GM18517 (cell line): ENCODE measurements around the gene JDP2.
A peak's percentile ranks its signal among the peaks of the same experiment; 100 is the strongest.

Experiments
- ATAC-seq: cut with Tn5 transposase; IDR thresholded peaks from one replicate; pipeline ENCODE4 v1.9.1; 2021; ENCODE audit warnings: mild to moderate bottlenecking, moderate library complexity; ENCODE audit not compliant: unreplicated experiment

The JDP2 gene

DNA sequence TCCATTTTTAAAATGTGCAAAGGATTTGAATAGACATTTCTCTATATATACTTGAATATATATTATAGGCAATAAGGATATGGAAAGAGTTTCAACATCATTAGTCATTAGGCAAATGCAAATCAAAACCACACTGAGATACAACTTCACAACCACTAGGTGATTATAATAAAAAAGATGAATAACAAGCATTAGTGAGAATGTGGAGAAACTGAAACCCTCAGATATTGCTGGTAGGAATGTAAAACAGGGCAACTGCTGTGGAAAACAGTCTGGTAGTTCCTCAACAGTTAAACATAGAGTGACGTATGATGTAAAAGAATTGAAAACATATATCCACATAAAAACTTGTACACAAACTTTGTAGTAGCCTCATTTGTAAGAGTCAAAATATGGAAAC lies 82.7 kb downstream of the JDP2 start:
- no peak for ATAC-seq

DNA sequence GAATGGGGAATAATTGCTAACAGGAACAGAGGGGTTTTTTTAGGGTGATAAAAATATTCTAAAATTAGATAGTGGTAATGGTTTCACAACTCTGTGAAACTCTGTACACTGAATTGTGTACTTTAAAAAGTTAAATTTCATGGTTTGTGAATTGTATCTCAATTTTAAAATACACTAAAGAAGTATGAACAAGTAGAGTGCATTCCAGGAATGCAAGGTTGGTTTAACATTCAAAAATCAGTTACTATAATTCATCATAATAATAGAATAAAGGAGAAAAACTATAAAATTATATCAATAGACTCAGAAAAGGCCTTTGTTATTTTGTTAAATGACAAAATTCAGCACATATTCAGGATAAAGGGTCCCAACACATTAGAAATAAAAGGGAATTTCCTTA lies 83.4 kb downstream of the JDP2 start:
- ATAC-seq, result no peak

DNA sequence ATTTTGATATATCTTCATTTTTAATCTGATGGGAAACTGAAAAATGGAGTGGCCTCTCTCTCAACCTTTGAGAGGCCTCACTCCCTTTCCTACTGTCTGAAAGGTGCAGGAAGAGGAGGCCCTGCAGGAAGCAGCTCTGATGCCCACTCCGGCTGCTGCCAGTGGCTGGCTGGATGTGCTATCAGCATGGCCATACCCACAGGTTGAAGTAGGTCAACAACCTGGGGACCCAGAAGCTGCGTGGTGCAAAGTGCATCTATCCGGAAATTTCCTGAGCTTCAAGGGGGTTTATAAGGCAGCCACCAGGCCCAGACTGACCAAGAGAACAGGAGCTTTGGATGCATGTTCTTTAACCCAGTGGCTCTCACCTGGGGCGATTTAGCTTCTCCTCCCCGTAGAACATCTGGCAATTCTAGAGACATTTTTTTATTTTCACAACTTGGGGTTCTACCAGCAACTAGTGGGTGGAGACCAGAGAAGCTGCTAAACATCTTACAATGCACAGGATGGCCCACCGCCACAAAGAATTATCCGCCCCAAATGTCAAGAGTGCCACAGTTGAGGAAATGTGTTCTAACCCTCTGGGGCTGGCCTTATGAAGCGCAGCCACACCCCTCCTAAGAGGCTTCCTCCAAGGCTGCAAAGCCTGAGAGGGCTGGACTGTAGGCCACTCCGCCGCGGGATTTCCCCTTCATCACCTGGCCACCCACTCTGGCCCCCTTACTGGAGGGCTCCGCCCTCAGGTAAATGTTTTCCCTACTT lies 86.3 kb downstream of the JDP2 start:
- peak; percentile 22 for ATAC-seq

- peak; percentile 39 for ATAC-seq
Observed at GRCh38 chr14:75514673-75515628, 87.1 kb downstream of the JDP2 start.

DNA sequence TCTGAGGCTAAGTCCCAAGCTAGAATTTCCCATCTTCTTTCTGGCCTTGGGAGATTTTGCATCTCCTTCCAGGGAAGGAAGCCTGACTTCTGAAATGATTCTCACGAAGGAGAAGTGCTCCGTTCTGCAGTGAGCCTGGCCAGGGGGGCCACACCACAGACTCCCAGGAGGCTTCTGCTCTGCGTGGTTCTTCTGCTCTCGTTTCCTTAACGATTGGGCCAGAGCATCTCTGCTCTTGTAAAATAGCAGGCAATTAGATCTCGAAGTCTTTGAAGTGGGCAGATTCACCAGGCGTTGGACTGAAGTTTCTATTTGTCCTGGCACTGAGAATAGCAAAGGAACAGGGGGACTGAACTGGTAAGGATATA lies 87.8 kb downstream of the JDP2 start:
- peak; percentile 44 for ATAC-seq

DNA sequence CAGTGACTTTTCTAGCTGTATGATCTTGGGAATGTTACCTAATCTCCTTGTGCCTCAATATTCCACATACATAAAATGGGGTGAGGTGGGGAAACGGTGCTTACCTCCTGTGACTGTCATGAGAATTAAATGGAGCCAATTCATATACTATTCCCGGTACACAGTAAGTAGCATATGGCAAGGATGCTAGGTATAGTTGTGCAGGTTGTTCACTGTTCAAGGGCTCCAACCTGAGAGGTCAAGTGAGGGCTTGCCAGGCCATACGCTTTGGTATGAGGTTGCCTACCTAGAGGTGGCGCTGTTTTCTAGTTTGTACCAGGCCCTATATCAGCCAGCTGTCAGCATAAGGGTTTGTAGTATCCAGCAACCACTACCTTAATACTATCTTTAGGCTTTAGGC lies 90.8 kb downstream of the JDP2 start:
- ATAC-seq, result no peak

- no peak for ATAC-seq
Observed at GRCh38 chr14:75519394-75519793, 91.6 kb downstream of the JDP2 start.

GRCh38 chr14:75519826-75520728 lies 92.3 kb downstream of the JDP2 start:
- no peak for ATAC-seq

GRCh38 chr14:75520852-75521251 lies 93.0 kb downstream of the JDP2 start:
- no peak for ATAC-seq

DNA sequence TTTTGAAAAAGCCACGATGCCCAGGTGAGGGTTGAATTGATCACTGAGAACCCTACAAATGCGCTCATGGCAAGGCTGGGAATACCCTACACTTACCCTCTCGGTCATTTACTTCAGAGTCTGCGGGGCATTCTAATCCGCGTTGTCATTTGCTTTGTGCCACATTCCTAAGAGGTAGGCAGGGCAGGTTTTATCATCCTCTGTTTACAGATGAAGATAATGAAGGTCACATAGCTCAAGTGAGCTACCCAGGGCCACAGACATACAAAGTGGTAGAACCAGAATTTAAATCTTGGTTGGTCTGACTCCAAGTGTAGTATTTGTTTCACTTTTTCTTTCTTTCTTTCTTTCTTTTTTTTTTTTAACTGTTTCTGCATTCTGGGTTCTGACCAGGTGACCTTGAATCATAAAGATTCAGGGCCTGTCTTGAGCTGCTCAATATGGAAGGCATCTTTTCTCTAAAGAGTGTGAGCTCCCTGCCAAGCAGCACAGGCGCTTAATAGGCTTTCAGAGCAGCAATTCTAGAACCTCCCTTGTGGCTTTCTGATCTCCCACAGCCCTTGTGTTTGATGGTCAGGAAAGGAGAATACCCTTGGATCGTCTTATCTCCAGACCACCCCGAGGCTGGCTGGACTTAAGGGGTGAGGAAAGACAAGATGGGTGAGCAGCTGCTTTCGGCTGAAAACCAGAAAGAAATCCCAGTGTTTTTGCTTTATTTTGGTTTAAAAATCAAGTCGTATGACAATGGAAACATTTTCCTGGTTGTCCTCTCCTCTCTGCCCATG lies 93.8 kb downstream of the JDP2 start:
- peak; percentile 29 for ATAC-seq

- peak; percentile 52 for ATAC-seq
Observed at GRCh38 chr14:75522224-75522982, 94.6 kb downstream of the JDP2 start, which contains the start of gene BATF. Gene BATF, plus strand, starts transcription at chr14:75522469. Its CDS starts 214 bp downstream, at chr14:75522683.

DNA sequence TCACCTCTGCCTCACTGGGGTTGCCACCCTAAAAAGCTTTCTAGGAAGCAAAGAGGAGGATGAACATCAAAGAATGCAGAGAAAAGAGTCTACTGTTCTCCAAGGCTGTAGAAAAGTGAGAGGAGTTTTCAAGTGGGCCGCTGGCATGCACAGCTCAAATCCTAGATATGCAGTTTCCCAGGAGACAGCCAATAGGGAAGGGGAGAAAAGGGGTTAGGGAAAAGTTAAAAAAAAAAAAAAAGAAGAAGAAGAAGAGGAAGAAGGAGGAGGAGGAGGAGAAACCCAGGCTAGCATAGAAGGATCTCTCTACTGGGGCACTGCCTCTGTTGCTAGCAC lies 95.1 kb downstream of the JDP2 start:
- ATAC-seq, result no peak
